Activated naive CD4-positive, alpha-beta T cell treated with anti-CD3 and anti-CD28 coated beads, Interleukin-2, amount 10 ng/mL, durations not matched to agents 7 days and 5 days (primary cell): ENCODE data around the gene S100A2.

ENCODE experiments used
- CTCF ChIA-PET: fragments of 350-600 bp; sonication (Branson Sonifier 250); formaldehyde crosslinking; loops from one replicate; lab custom pipeline; 2021; ENCODE audit warnings: antibody characterized with exemption; lab: Charles Lee
- DNase-seq: peaks from one replicate; pipeline ENCODE4 v3.0.0-alpha.2; 2020
- H3K27ac Mint-ChIP-seq: one replicate; pipeline ENCODE4 v1.8.0; 2021; ENCODE audit warnings: mild to moderate bottlenecking, moderate library complexity, mixed read lengths
- H3K27me3 Mint-ChIP-seq: one replicate; pipeline ENCODE4 v1.8.0; 2021; ENCODE audit warnings: mild to moderate bottlenecking, mixed read lengths
- H3K36me3 Mint-ChIP-seq: one replicate; pipeline ENCODE4 v1.8.0; 2021; ENCODE audit warnings: mixed read lengths
- H3K4me1 Mint-ChIP-seq: one replicate; pipeline ENCODE4 v1.8.0; 2021; ENCODE audit warnings: mixed read lengths
- H3K4me3 Mint-ChIP-seq: one replicate; pipeline ENCODE4 v1.8.0; 2021; ENCODE audit warnings: mild to moderate bottlenecking, moderate library complexity, mixed read lengths
- H3K9me3 Mint-ChIP-seq: one replicate; pipeline ENCODE4 v1.8.0; 2021; ENCODE audit warnings: mixed read lengths

The S100A2 gene

DNA sequence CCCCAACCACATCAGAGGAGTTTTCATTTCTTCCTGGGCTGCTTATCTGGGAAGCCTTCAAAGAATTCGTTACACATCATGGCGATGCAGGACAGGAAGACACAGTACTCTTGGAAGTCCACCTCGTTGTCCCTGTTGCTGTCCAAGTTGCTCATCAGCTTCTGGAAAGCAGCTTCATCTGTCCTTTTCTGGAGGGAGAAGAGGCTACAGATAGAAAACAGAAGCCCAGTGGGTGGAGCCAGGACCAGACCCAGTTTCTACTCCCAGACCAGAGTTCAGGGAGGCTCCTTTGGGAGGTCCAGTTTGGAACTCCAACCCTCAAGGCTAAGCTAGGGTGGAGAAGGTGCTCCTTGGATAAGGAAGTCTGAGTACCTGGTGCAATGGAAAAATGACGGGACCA, 21.9 kb downstream of the S100A2 start:
- peak; percentile 10 for DNase-seq

DNA sequence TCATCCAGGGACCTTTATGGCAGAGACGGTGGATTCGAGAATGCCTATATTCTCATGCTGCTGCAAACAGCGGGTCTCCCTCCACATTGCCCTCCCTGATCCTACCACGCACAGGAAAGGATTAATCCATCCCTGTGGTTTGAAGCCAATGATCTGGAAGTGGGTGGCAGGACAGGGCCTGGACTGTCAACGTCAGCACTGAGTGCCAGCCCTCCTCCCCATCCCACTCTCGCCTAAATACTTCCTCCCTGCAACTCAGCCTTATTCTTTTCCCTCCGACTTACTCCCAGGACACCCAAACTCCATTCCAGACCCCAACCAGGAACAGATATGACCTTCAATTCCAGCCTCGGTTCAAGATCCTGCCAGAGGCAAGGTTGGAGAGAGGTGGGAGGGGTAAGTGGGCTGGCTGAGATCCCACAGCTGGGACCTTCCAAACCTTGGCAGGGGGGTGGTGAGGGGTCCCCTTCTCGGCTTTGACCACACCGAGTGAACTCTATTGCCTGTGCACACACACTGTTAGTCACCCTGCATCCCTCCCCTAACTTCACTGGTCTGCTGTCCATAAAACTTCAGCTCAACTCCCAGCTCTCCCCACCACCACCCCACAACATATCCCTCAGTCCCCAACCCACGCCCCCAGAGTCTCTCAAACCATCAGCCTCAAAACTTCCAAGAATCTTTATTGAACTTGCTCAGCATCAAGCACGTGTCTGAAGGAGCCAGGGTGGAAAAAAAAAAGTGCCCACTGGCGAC, 22.5 kb downstream of the S100A2 start:
- CTCF ChIA-PET = interaction anchor here (1.8 to 5.0 kb wide), 3 partner anchors 9 to 29 kb away, joined by 4 to 74 read pairs (median 17); partner anchors contain the start of gene S100A6
- Mint-ChIP-seq H3K27me3 (no peaks in the 10 kb centered on the region), H3K27ac (peak overlapping the region; percentile 93)

More for the DNA sequence above, 21.9 kb downstream of the S100A2 start:
- Mint-ChIP-seq H3K36me3 (peaks cover 54% of the 10 kb centered on the region), H3K9me3 (no peaks in the 10 kb centered on the region), H3K4me3 (peak overlapping the region; percentile 93), H3K27me3 (peaks cover 1% of the 10 kb centered on the region), H3K4me1 (peaks cover 91% of the 10 kb centered on the region), H3K27ac (peak overlapping the region; percentile 99)
- CTCF ChIA-PET = interaction anchor here (0.6 to 5.0 kb wide), 5 partner anchors 10 to 32 kb away, joined by 3 to 74 read pairs (median 4); partner anchors contain the start of gene S100A6

DNA sequence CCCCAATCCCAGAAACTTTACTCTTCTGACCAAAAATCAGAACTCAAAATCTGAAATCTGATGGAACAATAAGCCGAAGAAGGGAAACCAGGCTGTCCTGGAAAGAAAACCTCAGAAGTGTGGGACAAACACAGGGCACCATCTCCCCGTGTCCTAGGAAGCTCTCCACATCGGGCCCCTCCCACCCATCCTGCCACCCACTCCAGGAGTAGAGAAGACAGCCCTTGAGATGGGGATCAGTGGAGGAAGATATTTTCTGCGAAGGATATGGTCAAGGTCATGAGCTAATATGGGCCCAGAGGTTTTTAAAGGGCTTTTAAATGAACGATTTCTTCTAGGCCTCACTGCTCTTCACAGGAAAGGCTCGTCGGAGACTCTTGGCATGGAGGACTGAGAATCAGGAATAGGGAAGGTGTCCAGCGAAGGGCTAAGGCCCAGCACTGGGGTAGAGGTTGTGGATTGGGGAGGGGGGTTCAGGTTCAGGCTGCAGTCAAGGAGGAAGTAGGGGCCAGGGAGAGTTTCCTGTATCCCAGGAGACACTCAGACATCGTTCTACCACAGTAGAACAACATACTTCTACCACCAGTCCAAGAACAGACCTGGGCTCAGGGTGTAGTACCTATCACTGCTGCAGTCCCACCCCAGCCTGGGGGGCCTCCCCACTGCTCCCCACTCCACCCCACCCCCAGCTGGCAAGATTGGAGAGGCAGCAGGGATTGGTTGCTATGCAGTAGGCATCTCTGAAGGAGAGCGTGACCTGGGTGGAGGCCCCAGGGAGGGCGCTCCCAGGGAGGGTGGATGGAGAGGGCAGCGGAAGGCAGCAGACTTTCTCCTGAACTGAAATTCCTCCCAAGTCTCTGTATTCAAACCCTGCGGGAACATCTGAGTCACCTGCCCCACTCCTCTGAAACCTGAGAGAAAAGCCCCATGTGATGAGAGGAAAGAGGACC, 23.7 kb downstream of the S100A2 start:
- Mint-ChIP-seq H3K36me3 (peaks cover 54% of the 10 kb centered on the region), H3K4me1 (peaks cover 91% of the 10 kb centered on the region), H3K9me3 (no peaks in the 10 kb centered on the region), H3K4me3 (no peak overlapping the region), H3K27ac (peak overlapping the region; percentile 93), H3K27me3 (no peaks in the 10 kb centered on the region)
- CTCF ChIA-PET = interaction anchor here (1.1 to 5.0 kb wide), 5 partner anchors 8 to 31 kb away, joined by 3 to 74 read pairs (median 6); partner anchors contain the start of genes S100A2 and S100A6
- DNase-seq = peak; percentile 18

More for the DNA sequence above, 22.5 kb downstream of the S100A2 start:
- peaks cover 89% of the 10 kb centered on the region for H3K4me1 Mint-ChIP-seq
- no peaks in the 10 kb centered on the region for H3K9me3 Mint-ChIP-seq
- H3K4me3 Mint-ChIP-seq = peak overlapping the region; percentile 56
- DNase-seq = peak; percentile 14
- H3K36me3 Mint-ChIP-seq = peaks cover 54% of the 10 kb centered on the region

DNA sequence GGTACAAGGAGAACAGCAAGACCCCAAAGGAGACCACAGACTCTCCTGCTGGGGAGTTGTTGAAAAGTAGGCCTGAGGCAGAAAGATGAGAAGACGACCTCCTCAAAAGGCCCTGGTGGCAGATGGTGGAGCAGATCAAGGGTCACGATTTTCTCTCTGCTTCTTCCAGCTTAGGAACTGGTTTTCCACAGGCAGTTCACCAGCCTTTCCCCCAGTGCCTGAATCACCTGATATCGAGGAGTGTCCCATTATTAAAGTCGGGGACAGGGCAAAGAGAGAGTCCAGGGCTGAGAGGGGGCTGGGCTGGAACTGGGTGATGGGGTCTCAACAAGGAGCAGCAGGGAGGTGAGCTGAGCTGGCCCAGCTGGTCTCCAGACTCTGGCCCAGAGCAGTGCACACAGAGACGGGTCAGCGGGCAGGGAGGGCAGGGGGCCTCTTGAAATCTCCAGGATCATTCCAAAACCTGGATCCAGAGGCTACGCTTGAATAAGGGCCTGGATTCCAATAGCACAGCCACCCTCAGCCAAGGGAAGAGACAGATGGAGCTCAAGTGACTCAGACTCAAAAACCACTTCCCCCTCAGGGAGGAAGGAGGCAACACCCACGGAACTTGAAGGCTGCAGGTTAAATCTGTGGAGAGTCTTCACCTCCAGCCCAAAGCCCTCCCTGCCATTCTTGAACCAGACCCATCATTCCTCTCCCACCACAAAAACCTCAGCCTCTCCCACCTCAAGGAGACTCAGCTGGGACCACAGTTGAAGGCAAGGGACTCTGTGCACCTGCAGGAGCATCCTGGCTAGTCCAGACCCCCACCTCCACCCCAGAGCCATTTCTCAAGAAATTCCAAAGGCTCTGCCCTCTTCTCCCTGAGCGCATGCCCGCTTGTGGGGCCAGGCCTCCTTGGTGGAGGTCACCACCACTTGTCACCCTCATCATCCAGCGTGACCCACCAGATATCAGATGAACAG, 25.0 kb downstream of the S100A2 start, which contains the start of gene S100A5:
Gene S100A5 (minus strand): TSS at position 541 of the 968 bp plus-strand sequence. CDS start 743 bp downstream, outside the sequence.
- peaks cover 88% of the 10 kb centered on the region for H3K4me1 Mint-ChIP-seq
- H3K27ac Mint-ChIP-seq = peak within 1 kb of the TSS; percentile 93
- peak; percentile 72 for DNase-seq
- no peaks in the 10 kb centered on the region for H3K27me3 Mint-ChIP-seq
- no peaks in the 10 kb centered on the region for H3K9me3 Mint-ChIP-seq
- H3K36me3 Mint-ChIP-seq = peaks cover 56% of the 10 kb centered on the region
- CTCF ChIA-PET = interaction anchor here (1.1 to 2.1 kb wide), 6 partner anchors 9 to 446 kb away, joined by 3 to 13 read pairs (median 7); partner anchors contain the start of genes RAB13 and S100A2
- peak within 1 kb of the TSS; percentile 45 for H3K4me3 Mint-ChIP-seq

DNA sequence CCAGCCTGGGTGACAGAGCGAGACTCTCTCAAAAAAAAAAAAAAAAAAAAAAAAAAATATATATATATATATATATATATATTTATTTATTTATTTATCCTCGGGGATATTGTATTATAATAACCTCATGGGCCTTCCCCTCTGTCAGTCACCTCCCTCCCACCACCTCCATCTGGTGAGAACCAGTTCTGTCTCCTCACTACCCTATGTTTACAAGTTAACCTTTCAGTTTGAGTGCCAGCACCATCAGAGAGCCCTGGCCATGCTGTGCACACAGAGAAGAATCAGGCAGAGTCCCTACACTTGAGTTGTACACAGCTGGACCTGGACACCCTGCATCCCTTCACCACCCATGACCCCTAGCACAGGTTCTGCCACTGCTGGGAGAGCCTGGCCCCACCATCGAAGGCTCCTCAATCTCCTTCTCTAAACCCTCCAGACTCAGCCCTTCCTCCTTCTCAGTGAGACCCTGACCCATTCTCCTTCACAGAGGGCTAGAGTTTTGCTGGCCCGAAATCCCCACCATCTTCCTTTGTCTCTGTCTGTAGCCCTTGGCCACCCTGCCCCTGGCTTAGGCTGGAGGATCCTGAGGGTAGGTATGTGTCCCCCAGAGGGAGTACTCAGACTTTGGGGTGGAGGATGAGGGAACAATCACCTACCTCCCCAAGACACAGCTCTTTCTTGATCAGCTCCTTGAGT, 26.1 kb downstream of the S100A2 start:
- CTCF ChIA-PET = interaction anchor here (1.3 to 2.1 kb wide), 4 partner anchors 7 to 447 kb away, joined by 4 to 13 read pairs (median 10); partner anchors contain the start of gene RAB13
- DNase-seq = peak; percentile 20
- Mint-ChIP-seq H3K4me1 (peaks cover 81% of the 10 kb centered on the region), H3K4me3 (no peak overlapping the region), H3K27me3 (no peaks in the 10 kb centered on the region), H3K36me3 (peaks cover 51% of the 10 kb centered on the region), H3K27ac (peak overlapping the region; percentile 93), H3K9me3 (no peaks in the 10 kb centered on the region)

DNA sequence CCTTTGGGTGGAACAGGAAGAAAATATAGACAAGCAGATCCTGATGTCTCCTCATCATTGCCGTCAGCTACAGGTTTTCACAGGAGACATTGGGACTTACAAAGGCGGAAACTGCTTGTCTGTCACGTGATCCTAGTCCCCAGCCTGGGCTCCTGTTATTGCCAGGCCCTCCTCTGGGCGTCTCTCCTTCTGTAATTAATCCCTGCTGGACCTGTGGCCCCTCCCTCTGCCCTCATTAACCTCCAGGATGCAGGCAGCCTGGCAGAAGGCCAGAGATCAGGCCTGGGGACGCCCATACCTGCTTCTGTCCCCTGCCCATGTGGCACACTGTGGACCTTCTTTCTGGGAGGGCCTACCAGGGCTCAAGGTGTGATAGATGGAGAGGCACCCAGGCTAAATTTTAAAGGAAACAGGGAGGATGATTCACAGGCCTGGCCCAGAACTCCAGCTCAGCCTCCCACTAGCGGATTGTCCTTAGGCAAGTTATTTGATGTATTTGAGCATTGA, 27.3 kb downstream of the S100A2 start:
- no peak overlapping the region for H3K27ac Mint-ChIP-seq
- H3K4me3 Mint-ChIP-seq = peak overlapping the region; percentile 31
- H3K4me1 Mint-ChIP-seq = peaks cover 80% of the 10 kb centered on the region
- H3K27me3 Mint-ChIP-seq = no peaks in the 10 kb centered on the region
- CTCF ChIA-PET = interaction anchor here (8.2 kb wide), 1 partner anchor 32 kb away, joined by 204 read pairs; no protein-coding TSS in a partner anchor
- H3K9me3 Mint-ChIP-seq = no peaks in the 10 kb centered on the region
- DNase-seq = no peak
- H3K36me3 Mint-ChIP-seq = peaks cover 50% of the 10 kb centered on the region

DNA sequence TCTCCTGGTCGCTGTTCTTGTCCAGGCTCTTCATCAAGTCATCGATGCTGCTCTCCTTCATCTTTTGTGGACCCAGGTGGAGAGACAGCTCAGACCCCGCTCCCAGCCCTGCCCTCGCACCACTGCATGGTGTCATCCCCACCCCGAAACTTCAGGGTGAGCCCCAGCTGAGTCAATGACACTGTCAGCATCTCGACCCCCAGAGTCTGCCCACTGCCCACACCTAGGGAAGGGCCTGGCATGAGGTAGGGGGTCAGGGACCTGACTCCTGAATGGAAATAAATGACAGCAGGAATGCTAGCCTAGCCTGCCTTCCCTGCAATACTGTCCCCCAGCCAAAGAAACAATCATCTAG, 28.3 kb downstream of the S100A2 start:
- no peaks in the 10 kb centered on the region for H3K9me3 Mint-ChIP-seq
- CTCF ChIA-PET = interaction anchor here (8.2 kb wide), 1 partner anchor 33 kb away, joined by 204 read pairs; no protein-coding TSS in a partner anchor
- H3K36me3 Mint-ChIP-seq = peaks cover 46% of the 10 kb centered on the region
- H3K4me3 Mint-ChIP-seq = peak overlapping the region; percentile 82
- peak overlapping the region; percentile 91 for H3K27ac Mint-ChIP-seq
- H3K4me1 Mint-ChIP-seq = peaks cover 80% of the 10 kb centered on the region
- no peaks in the 10 kb centered on the region for H3K27me3 Mint-ChIP-seq
- DNase-seq = peak; percentile 17

DNA sequence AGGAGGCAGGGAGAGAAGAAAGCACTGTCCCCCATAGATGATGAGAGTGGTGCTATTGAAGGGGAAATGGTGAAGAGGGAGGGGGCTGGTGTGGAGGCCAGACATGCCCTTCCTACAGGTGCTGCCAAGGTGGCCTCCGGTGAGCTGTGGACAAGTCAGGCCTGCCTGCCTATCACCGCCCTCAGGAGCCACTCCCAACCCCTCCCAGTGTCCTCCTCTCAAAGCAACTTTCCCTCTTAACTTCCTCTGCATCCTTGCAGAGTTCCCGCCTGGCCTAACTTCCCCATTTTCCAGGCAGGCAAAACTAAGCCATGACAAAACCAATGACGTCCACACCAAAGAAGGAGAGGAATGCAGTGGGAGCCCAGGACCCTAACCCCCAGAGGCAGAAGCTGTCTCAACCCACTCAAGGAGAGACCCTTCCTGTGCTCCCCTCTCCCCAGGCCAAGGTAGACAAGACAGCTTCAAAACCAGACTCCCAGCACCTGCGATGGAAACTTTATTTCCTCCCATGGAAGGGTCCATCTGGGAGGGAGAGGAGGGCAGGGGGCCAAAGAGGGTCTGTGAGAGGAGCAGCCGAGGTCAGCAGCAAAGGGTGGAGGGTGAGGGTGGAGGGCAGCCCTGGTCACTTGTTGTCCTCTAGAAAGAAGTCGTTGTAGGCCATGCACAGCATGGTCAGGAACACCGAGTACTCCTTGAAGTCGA, 28.8 kb downstream of the S100A2 start:
- Mint-ChIP-seq H3K9me3 (no peaks in the 10 kb centered on the region), H3K4me1 (peaks cover 80% of the 10 kb centered on the region)

DNA sequence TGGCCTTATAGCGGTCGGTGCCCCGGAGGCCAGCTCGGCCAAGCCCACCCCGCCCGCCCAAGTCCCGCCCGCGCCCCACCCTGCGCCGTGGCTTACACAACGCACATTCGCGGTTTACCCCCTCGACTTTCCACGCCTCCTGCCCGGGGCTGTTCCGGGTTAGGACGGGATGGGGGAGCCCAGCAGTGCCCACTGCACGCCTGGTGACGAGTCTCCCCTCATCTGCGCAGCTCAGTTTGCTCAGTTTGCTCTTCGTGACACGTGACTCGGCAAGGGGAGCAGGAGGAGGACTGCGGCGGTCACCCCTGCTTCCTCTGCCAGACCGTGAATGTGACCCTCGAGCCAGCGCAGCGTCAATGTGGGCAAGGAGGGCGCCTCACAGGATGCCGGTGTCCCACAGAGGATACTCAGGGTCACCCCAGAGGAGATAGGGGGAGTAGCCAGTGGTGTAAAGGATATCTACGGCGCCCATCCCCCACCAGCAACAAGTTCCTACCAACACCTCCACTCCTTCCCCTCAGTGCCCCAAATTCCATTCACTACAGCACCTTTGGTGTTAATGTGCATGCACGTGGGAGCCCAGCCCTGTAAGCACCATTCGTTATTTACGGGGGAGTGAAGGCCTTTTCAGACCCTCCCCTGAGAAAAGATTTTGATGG, 29.5 kb downstream of the S100A2 start:
- H3K27me3 Mint-ChIP-seq = no peaks in the 10 kb centered on the region
- H3K4me1 Mint-ChIP-seq = peaks cover 80% of the 10 kb centered on the region
- peak; percentile 91 for DNase-seq
- CTCF ChIA-PET = interaction anchor here (1.1 to 8.2 kb wide), 5 partner anchors 9 to 42 kb away, joined by 3 to 204 read pairs (median 14); partner anchors contain the start of gene S100A4
- H3K9me3 Mint-ChIP-seq = no peaks in the 10 kb centered on the region
- H3K36me3 Mint-ChIP-seq = peaks cover 39% of the 10 kb centered on the region
- H3K4me3 Mint-ChIP-seq = peak overlapping the region; percentile 82
- H3K27ac Mint-ChIP-seq = peak overlapping the region; percentile 91

More for the DNA sequence above, 28.8 kb downstream of the S100A2 start:
- H3K4me3 Mint-ChIP-seq = peak overlapping the region; percentile 82
- H3K36me3 Mint-ChIP-seq = peaks cover 44% of the 10 kb centered on the region
- H3K27ac Mint-ChIP-seq = peak overlapping the region; percentile 91
- no peaks in the 10 kb centered on the region for H3K27me3 Mint-ChIP-seq
- peak; percentile 28 for DNase-seq
- CTCF ChIA-PET = interaction anchor here (2.2 to 8.2 kb wide), 3 partner anchors 8 to 33 kb away, joined by 10 to 204 read pairs (median 74); partner anchors contain the start of gene S100A4

DNA sequence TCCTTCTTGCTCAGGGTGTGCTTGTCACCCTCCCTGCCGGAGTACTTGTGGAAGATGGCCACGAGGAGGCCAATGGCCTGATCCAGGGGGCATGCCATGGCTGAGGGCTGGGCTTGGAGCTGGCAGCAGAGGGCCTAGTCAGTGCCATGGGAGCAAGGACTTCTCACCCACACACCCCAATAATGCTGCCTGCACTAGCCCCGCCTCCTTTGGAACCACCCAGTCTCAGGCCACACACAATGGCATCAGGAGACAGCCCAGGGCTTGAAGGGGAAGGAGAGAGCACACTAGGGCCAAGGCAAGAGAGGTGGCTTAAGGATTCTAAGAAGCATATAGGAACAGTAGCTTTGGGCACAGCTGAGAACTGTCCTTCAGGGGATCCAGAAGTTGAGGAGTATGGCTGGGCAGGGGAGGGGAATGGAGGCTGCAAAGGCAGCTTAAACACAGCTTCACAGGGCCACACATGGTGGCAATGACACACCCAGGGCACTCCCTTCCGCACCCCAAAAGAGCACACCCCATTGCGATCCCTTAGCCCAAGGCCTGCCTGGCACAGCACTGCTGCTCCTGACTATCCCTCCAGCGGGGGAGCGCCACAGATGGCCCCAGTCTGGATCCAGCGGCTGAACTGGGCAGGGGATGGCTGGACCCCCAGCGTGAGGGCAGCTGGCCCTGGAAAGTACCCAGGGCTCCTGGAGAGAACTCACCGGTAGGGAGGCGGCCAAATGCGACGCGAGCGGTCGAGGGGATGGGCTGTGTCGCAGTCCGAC, 30.2 kb downstream of the S100A2 start, which contains the start of gene S100A6:
Gene S100A6 (minus strand): TSS at position 750 of the 770 bp plus-strand sequence. CDS start 652 bp downstream, at position 98.
- peak within 1 kb of the TSS; percentile 82 for H3K4me3 Mint-ChIP-seq
- no peaks in the 10 kb centered on the region for H3K27me3 Mint-ChIP-seq
- peaks cover 34% of the 10 kb centered on the region for H3K36me3 Mint-ChIP-seq
- H3K27ac Mint-ChIP-seq = peak within 1 kb of the TSS; percentile 91
- H3K9me3 Mint-ChIP-seq = no peaks in the 10 kb centered on the region
- H3K4me1 Mint-ChIP-seq = peaks cover 79% of the 10 kb centered on the region
- DNase-seq = peak; percentile 67
- CTCF ChIA-PET = interaction anchor here (1.0 to 8.2 kb wide), 7 partner anchors 9 to 41 kb away, joined by 3 to 204 read pairs (median 10); partner anchors contain the start of gene S100A4
